IMR-90 (cell line): Measurements from ENCODE around the gene WDR74. TPM values are rescaled to one million over a fixed set of nuclear protein-coding genes. Genes with fewer than 3 reads are reported as not detected.

ENCODE experiments used
- RAD21 ChIP-seq: IDR thresholded peaks from 2 replicates; pipeline ENCODE4 v1.6.1; 2012; ENCODE audit warnings: low read length, improper control_type of control experiment
- polyA plus RNA-seq, 3 experiments: library from polyadenylated mRNA; depleted of rRNA; stranded (reverse); fragments of >200 nt; gene quantifications; 2 replicates each; pipeline ENCODE4 v1.2.3, GENCODE V29; 2012; ENCODE audit warnings: low replicate concordance in 1 of 3
- total RNA-seq: library from RNA; depleted of rRNA; stranded (reverse); fragments of >200 nt; gene quantifications from 2 replicates; pipeline ENCODE4 v1.2.3, GENCODE V29; 2012
- TF ChIP-seq, protein P1 (sequence below): fragments of 150-350 bp; IDR thresholded peaks from 2 replicates; pipeline ENCODE4 v1.6.1; 2016; ENCODE audit warnings: low read depth, mild to moderate bottlenecking, low read length, moderate library complexity, borderline replicate concordance

Gene WDR74
- total and polyA plus RNA-seq, 2 of the 4 experiments (the other 2 are of a cell fraction), result 38.4 to 44.3 TPM

DNA sequence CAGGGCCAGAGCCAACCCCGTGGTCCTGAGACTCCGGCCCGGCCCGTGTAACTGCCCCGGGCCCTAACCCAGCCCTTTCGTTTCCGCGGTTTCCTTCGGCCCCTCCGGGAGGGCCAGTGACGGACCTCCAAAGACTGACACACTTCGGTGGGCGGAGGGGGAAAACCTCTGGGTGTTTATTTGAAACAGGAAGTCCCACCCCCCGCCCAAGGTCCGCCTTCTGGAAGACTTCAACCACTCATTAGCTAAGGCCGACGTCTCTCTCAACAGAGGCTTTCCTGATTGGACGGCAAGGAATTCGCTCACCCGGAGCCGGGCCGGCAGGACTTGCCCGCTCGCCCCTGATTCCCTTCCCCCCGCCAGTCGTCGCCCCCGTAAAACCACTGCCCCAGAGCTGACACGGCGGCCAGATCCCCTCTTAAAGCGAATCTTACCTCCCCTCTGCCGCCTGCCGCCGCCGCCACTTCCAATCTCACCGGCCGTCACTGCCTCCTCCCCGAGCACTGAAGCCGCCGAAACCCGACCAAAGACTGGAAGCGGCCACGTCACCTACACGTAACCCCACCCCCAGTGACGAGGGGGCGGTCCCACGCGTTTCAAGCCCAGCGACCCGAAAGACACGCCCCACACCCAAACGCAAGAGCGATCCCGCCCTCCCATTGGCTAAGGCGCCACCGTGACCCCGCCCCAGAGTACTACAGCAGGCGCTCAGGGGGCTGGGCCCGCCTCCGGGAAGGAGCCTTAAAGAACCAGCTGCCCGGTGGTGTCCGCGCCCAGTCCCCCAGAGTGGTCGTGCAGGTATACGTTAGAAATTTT lies 7.7 kb downstream of the WDR74 start, which contains the start of gene STX5 (continued):
- TF ChIP-seq, protein P1, sequence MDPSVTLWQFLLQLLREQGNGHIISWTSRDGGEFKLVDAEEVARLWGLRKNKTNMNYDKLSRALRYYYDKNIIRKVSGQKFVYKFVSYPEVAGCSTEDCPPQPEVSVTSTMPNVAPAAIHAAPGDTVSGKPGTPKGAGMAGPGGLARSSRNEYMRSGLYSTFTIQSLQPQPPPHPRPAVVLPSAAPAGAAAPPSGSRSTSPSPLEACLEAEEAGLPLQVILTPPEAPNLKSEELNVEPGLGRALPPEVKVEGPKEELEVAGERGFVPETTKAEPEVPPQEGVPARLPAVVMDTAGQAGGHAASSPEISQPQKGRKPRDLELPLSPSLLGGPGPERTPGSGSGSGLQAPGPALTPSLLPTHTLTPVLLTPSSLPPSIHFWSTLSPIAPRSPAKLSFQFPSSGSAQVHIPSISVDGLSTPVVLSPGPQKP, result no peak
- TF ChIP-seq RAD21, result no peak
